Transverse colon (tissue), 4 donors: ENCODE results near the gene HOXA10. TPM values are rescaled to one million over a fixed set of nuclear protein-coding genes. Genes with fewer than 3 reads are reported as not detected.

Source experiments
- DNase-seq: peaks from one replicate; pipeline ENCODE4 v3.0.0-alpha.2; 2019
- H3K27ac ChIP-seq, 4 donors: fragments of 200-600 bp; sonication (generic); 2 replicates each; pipeline ENCODE4 v1.5.1; 2016 to 2018; ENCODE audit warnings: inconsistent platforms in 4 of 4
- H3K27me3 ChIP-seq: fragments of 200-600 bp; sonication (generic); 2 replicates; pipeline ENCODE4 v1.5.1; 2017; ENCODE audit warnings: inconsistent platforms
- H3K36me3 ChIP-seq, 4 donors: fragments of 200-600 bp; sonication (generic); 2 replicates each; pipeline ENCODE4 v1.5.1; 2017 to 2019; ENCODE audit warnings: inconsistent platforms in 4 of 4
- H3K4me1 ChIP-seq, 4 donors: fragments of 200-600 bp; sonication (generic); 2 replicates each; pipeline ENCODE4 v1.5.1; 2017 to 2020; ENCODE audit warnings: inconsistent platforms in 4 of 4
- H3K4me3 ChIP-seq, 4 donors: fragments of 200-600 bp; sonication (generic); 1 replicate in 1 of 4; 2 replicates in 3 of 4; pipeline versions ENCODE4 v1.5.1 to v1.6.1; 2017 to 2019; ENCODE audit warnings: inconsistent platforms in 4 of 4
- H3K9me3 ChIP-seq, 2 donors: fragments of 200-600 bp; sonication (generic); 2 replicates each; pipeline ENCODE4 v1.5.1; 2017 to 2019; ENCODE audit warnings: inconsistent platforms in 2 of 2
- CTCF ChIP-seq, 5 experiments: fragments of 200-600 bp in 3 of 5; fragments of 450-650 bp in 2 of 5; sonication (generic) in 3 of 5; IDR thresholded peaks; 1 replicate in 2 of 5; 2 replicates in 3 of 5; pipeline ENCODE4 v1.5.1; 2016 to 2017; ENCODE audit warnings: antibody characterized with exemption in 5 of 5, inconsistent platforms in 3 of 5, mild to moderate bottlenecking in 2 of 5, moderate library complexity in 1 of 5
- EP300 ChIP-seq: sonication (generic); formaldehyde crosslinking; IDR thresholded peaks from one replicate; pipeline ENCODE4 v1.6.1; 2017; ENCODE audit warnings: antibody characterized with exemption, low read depth
- POLR2A ChIP-seq: fragments of 450-650 bp; IDR thresholded peaks from one replicate; pipeline ENCODE4 v1.6.1; 2016; ENCODE audit warnings: antibody characterized with exemption, mild to moderate bottlenecking, moderate library complexity
- POLR2AphosphoS5 ChIP-seq, 3 donors: sonication (generic); formaldehyde crosslinking; IDR thresholded peaks; one replicate each; pipeline ENCODE4 v1.6.1; 2016; ENCODE audit warnings: antibody characterized with exemption in 3 of 3
- whole genome bisulfite sequencing, 2 donors: methylation state at CpG; one replicate each; pipeline ENCODE4 v1.1.5; 2018; ENCODE audit warnings: low coverage in 1 of 2; 5-methylcytosine and 5-hydroxymethylcytosine counted together
- in situ Hi-C, 4 donors: fragments of 200-750 bp; cut with MboI; loops; one replicate each; pipeline versions ENCODE4 v1.15.0 to v1.15.1; 2017; ENCODE audit warnings: low sequenced_read_pairs in 3 of 4, low pct_ligation_motif_present in 1 of 4, low pct_unique_long_range_greater_than_20kb in 1 of 4
- intact Hi-C: fragments of 100-400 bp; cut with DNase I; formaldehyde crosslinking; loops from one replicate; pipeline ENCODE4 v1.15.1; 2023; ENCODE audit warnings: low total_unique reads
- total RNA-seq, 4 donors: library from RNA; depleted of rRNA; stranded (reverse); fragments of >200 nt; gene quantifications; one replicate each; pipeline ENCODE4 v1.1.0, GENCODE V29; 2016

HOXA10 gene
- total RNA-seq, 4 donors from 2014 or later, result 19.8 to 68.9 (median 36.4) TPM

GRCh38 chr7:27188386-27189294 is 14.5 kb upstream of the HOXA10 start:
- TF ChIP-seq CTCF (IDR thresholded peaks at IDR 0.05), result no peak
- no peak for TF ChIP-seq POLR2AphosphoS5 (IDR thresholded peaks at IDR 0.05)
- no peak for TF ChIP-seq EP300
- no peak for TF ChIP-seq POLR2A
- Histone ChIP-seq H3K27me3 (peaks cover 65% of the 10 kb centered on the region), H3K4me3 (peak overlapping the region; percentile 37 to 79 (median 57)), H3K4me1 (peaks cover 16 to 69% (median 53%) of the 10 kb centered on the region in 4 donors), H3K9me3 (no peaks in the 10 kb centered on the region), H3K27ac (peak overlapping the region; percentile 95 to 99 (median 98)), H3K36me3 (no peaks in the 10 kb centered on the region)
- WGBS, 2 donors, result 13% methylated on average over 44 of the region's 49 CpGs; no CpG with 5 or more reads in 1 of the 2 donors
- intact Hi-C loops, result loop anchor here (5.0 kb wide), 1 partner anchor 829 kb away; no protein-coding TSS in a partner anchor
- DNase-seq, result peak; percentile 39
- in situ Hi-C loops, result loop anchor here in 3 of 4 donors (10.0 to 25.0 kb wide), 2 partner anchors 1326 to 1334 kb away; no protein-coding TSS in a partner anchor

- H3K4me3 ChIP-seq, result peak overlapping the region; percentile 37 to 79 (median 57)
- WGBS, 2 donors, result 0 to 4% methylated on average over 2 to 46 of the region's 46 CpGs
- intact Hi-C loops, result loop anchor here (5.0 kb wide), 1 partner anchor 830 kb away; no protein-coding TSS in a partner anchor
- no peaks in the 10 kb centered on the region for H3K9me3 ChIP-seq
- in situ Hi-C loops, result loop anchor here in 3 of 4 donors (10.0 to 25.0 kb wide), 2 partner anchors 1325 to 1333 kb away; no protein-coding TSS in a partner anchor
- TF ChIP-seq POLR2A (no peak), CTCF (IDR thresholded peaks at IDR 0.05) (no peak), POLR2AphosphoS5 (IDR thresholded peaks at IDR 0.05) (no peak), EP300 (no peak)
- no peaks in the 10 kb centered on the region for H3K36me3 ChIP-seq
- H3K27ac ChIP-seq, result peak overlapping the region; percentile 95 to 99 (median 98)
- DNase-seq, result peak; percentile 35
- peaks cover 16 to 68% (median 53%) of the 10 kb centered on the region in 4 donors for H3K4me1 ChIP-seq
- H3K27me3 ChIP-seq, result peaks cover 66% of the 10 kb centered on the region
Measured at GRCh38 chr7:27187475-27188385, 13.6 kb upstream of the HOXA10 start.

GRCh38 chr7:27186668-27187474 is 12.8 kb upstream of the HOXA10 start:
- peaks cover 66% of the 10 kb centered on the region for H3K27me3 ChIP-seq
- H3K27ac ChIP-seq, result peak overlapping the region; percentile 95 to 99 (median 98)
- in situ Hi-C loops (loop anchor here in 3 of 4 donors (10.0 to 25.0 kb wide), 2 partner anchors 1325 to 1332 kb away; no protein-coding TSS in a partner anchor), intact Hi-C loops (loop anchor here (5.0 kb wide), 1 partner anchor 830 kb away; no protein-coding TSS in a partner anchor)
- 15 to 20% methylated on average over 3 to 4 of the region's 4 CpGs for WGBS, 2 donors
- no peaks in the 10 kb centered on the region for H3K36me3 ChIP-seq
- peaks cover 22 to 71% (median 59%) of the 10 kb centered on the region in 4 donors for H3K4me1 ChIP-seq
- TF ChIP-seq POLR2AphosphoS5 (IDR thresholded peaks at IDR 0.05), result no peak
- no peak for TF ChIP-seq POLR2A
- no peak for TF ChIP-seq CTCF (IDR thresholded peaks at IDR 0.05)
- no peak for TF ChIP-seq EP300
- H3K4me3 ChIP-seq, result peak overlapping the region; percentile 8 to 79 (median 62)
- no peaks in the 10 kb centered on the region for H3K9me3 ChIP-seq
- no peak for DNase-seq
